ENCODE measurements around the gene MRPL38. TPM values are rescaled to one million over a fixed set of nuclear protein-coding genes. Genes with fewer than 3 reads are reported as not detected.
A peak's percentile ranks its signal among the peaks of the same experiment; 100 is the strongest.

The MRPL38 gene
- total RNA-seq, 1 experiment from 2014 or later = 108 TPM

GRCh38 chr17:75919611-75920010 is 14.9 kb upstream of the MRPL38 start:
- Histone ChIP-seq H3K4ac (ENCODE audit: low read depth, low read length) (no peak overlapping the region), H4K5ac (ENCODE audit: insufficient read length, low read depth, low read length) (no peak overlapping the region), H4K91ac (ENCODE audit: insufficient read length, low read depth, low read length) (no peak overlapping the region), H3K4me1 (ENCODE audit: insufficient read depth, low read length) (no peaks in the 10 kb centered on the region), H3T11ph (ENCODE audit: low read length) (no peak overlapping the region), H3K18ac (ENCODE audit: insufficient read length, low read depth, low read length) (no peak overlapping the region), H2BK15ac (ENCODE audit: low read depth, low read length) (0 out of 2 replicates have a peak overlapping the region, but pooled peaks have one; percentile 38), H3K27me3 (ENCODE audit: insufficient read depth, low read length) (no peaks in the 10 kb centered on the region), H3K4me2 (ENCODE audit: insufficient read depth, insufficient read length, low read length) (no peak overlapping the region), H3K9ac (ENCODE audit: extremely low read depth, insufficient read length, low read length) (no peak overlapping the region), H3K14ac (ENCODE audit: insufficient read depth, low read length) (no peak overlapping the region; the same call in 1 of the 2 replicates), H2BK20ac (ENCODE audit: low read depth, low read length, poor library complexity, severe bottlenecking) (no peak overlapping the region), H4K8ac (replicated peaks; ENCODE audit: insufficient read length, low read depth, low read length) (no peak overlapping the region), H3K56ac (ENCODE audit: insufficient read length, low read depth, low read length) (no peak overlapping the region), H2BK5ac (ENCODE audit: insufficient read length, low read length) (no peak overlapping the region), H2BK120ac (ENCODE audit: low read depth, low read length, poor library complexity, severe bottlenecking) (no peak overlapping the region), H3K9me3 (ENCODE audit: control insufficient read depth, low read depth, low read length) (no peaks in the 10 kb centered on the region), H4K20me1 (ENCODE audit: control insufficient read depth, insufficient read depth, insufficient read length) (no peaks in the 10 kb centered on the region), H3K79me2 (ENCODE audit: insufficient read depth, low read length) (no peaks in the 10 kb centered on the region), H2AK5ac (ENCODE audit: insufficient read length, low read length) (no peak overlapping the region), H3K79me1 (ENCODE audit: insufficient read depth, low read depth, low read length, poor library complexity, severe bottlenecking) (no peaks in the 10 kb centered on the region), H3K23ac (ENCODE audit: insufficient read length, low read depth, low read length) (no peak overlapping the region), H2BK12ac (ENCODE audit: insufficient read length, low read depth, low read length) (no peak overlapping the region), H2AFZ (ENCODE audit: low read length) (no peak overlapping the region), H3K27ac (ENCODE audit: insufficient read length, low read depth, low read length) (no peak overlapping the region), H3K23me2 (ENCODE audit: insufficient read length, low read depth, low read length, poor library complexity, severe bottlenecking) (no peaks in the 10 kb centered on the region)
- H3K9me3 Mint-ChIP-seq = no peaks in the 10 kb centered on the region
- no peak overlapping the region for H3K4me3 Mint-ChIP-seq
- no peaks in the 10 kb centered on the region for H3K27me3 Mint-ChIP-seq (ENCODE audit: low read depth)
- H3K36me3 Mint-ChIP-seq (ENCODE audit: insufficient read depth in 1 of 3, low read depth in 3 of 3) = peaks cover 2 to 24% (median 4%) of the 10 kb centered on the region in 3 experiments; a peak in 6 of 7 replicates
- peak overlapping the region in 2 of 3 experiments; percentile 3 to 23; a peak in 1 of 7 replicates for H3K27ac Mint-ChIP-seq
- TF ChIP-seq, protein P1, sequence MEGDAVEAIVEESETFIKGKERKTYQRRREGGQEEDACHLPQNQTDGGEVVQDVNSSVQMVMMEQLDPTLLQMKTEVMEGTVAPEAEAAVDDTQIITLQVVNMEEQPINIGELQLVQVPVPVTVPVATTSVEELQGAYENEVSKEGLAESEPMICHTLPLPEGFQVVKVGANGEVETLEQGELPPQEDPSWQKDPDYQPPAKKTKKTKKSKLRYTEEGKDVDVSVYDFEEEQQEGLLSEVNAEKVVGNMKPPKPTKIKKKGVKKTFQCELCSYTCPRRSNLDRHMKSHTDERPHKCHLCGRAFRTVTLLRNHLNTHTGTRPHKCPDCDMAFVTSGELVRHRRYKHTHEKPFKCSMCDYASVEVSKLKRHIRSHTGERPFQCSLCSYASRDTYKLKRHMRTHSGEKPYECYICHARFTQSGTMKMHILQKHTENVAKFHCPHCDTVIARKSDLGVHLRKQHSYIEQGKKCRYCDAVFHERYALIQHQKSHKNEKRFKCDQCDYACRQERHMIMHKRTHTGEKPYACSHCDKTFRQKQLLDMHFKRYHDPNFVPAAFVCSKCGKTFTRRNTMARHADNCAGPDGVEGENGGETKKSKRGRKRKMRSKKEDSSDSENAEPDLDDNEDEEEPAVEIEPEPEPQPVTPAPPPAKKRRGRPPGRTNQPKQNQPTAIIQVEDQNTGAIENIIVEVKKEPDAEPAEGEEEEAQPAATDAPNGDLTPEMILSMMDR (conservative IDR thresholded peaks at IDR 0.05) = no peak
- no peaks in the 10 kb centered on the region for H3K4me1 Mint-ChIP-seq
- no peak for DNase-seq
- no CpG with 5 or more reads among the region's 22 CpGs for WGBS (ENCODE audit: extremely low coverage, insufficient read length, low lambda C conversion rate)
